Bone marrow (tissue), 2 donors: ENCODE results near the gene TMEM243.

Experiments
- DNase-seq, 2 donors: peaks; one replicate each; lab custom pipeline; 2025; lab: John Stamatoyannopoulos, UW

The TMEM243 gene

GRCh38 chr7:87156709-87157108 is 62.8 kb downstream of the TMEM243 start:
- no peak for DNase-seq

- DNase-seq: no peak
Observed at GRCh38 chr7:87155788-87156187, 63.7 kb downstream of the TMEM243 start.

GRCh38 chr7:87154569-87154968 is 65.0 kb downstream of the TMEM243 start:
- no peak for DNase-seq

GRCh38 chr7:87154166-87154565 is 65.4 kb downstream of the TMEM243 start:
- no peak for DNase-seq

- DNase-seq: peak in 1 of 2 donors; percentile 37
Observed at GRCh38 chr7:87152897-87153641, 66.5 kb downstream of the TMEM243 start.

- peak; percentile 79 to 96 for DNase-seq
Observed at GRCh38 chr7:87152112-87152896, 67.2 kb downstream of the TMEM243 start, which contains the start of gene DMTF1. Gene DMTF1, plus strand, starts transcription at chr7:87152453. Its CDS starts 12,489 bp downstream, at chr7:87164942.

- peak in 1 of 2 donors; percentile 39 for DNase-seq
Observed at GRCh38 chr7:87151729-87152111, 67.8 kb downstream of the TMEM243 start.

- DNase-seq: no peak
Observed at GRCh38 chr7:87151002-87151728, 68.4 kb downstream of the TMEM243 start.

GRCh38 chr7:87148332-87148955 is 71.1 kb downstream of the TMEM243 start:
- DNase-seq: no peak

- DNase-seq: no peak
Observed at GRCh38 chr7:87147500-87147899, 72.0 kb downstream of the TMEM243 start.

GRCh38 chr7:87146740-87147386 is 72.7 kb downstream of the TMEM243 start:
- DNase-seq: no peak
